ENCODE data around the gene ERAL1.
"Not testable (repeated sequence)": the region's sequence is repeated elsewhere in the genome, so short reads cannot be mapped to it uniquely, and the experiment has no call there.

ERAL1 gene

DNA sequence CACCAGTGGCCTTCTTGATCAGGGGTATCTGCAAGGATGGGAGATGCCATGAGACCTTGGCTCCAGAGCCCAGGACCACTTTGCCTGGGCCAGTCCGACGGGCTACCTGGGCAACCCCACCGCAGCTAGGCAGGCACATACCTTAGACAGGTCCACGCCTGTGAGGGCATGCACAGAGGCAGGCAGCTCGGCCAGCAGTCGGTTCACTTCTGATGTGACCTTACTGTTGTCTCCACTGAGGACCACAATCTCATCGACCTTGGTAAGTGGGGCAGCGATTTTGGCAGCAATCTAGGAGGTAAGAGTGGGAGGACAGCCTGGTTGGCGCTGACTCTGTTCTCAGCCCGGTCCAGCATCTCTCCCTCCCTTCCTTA lies 25.7 kb downstream of the ERAL1 start:
- no peak for DNase-seq

DNA sequence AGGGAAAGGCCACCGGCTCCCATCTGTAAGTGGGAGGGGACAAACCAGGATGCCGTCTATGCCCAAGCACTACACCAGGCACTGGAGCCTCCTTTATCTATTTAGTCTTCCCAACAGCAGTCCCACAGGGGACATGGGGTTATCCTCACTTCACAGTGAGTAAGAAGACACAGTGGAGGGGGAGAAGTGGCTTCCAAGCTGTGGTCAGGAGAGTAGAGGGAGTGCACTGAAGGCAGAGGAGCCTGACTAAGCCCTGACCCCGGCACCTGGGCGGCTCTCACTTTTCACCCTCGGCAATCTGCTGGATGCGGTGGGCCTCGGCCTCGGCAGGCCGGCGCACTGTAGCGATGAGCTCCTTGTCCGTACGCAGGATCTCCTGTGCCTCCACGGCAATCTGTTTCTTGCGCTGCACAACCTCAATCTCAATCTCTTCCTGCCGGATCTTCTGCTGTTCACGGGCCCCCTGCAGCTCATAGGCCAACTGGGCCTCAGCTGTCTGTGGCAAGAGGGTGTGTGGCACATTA lies 26.8 kb downstream of the ERAL1 start:
- DNase-seq = no peak

DNA sequence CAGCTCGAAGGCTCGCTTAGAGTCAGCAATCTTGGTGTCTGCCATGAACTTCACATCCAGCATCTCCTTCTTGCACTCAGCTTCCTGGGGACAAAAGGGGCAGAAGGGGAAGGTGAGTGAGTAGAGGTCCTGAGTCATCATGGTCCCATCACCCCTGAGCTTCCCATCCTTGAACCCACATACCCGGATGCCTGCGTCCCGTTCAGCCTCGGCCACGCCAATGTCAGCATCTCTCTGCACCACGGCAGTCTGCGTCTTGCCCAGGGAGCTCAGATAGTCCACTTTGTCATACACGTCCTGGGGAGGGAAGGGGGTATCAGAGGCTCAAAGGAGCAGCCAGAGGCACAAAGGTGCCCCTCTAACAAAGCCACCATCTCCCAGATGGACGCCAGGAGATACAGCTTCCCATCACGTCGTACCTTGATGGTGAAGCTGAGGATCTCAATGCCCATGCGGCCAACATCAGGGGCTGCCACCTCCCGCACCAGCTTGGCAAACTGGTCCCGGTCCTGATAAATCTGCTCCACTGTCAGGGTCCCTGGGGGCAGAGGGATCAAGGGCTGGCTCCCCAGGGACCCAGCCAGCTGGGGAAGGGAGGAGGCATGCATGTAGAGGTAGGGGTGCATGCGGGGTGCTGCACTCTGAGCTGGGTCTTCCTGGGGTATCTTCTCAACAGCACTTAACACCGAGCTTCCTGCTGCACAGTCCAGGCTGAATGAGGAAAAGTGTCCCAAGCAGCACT lies 27.5 kb downstream of the ERAL1 start:
- DNase-seq = no peak

DNA sequence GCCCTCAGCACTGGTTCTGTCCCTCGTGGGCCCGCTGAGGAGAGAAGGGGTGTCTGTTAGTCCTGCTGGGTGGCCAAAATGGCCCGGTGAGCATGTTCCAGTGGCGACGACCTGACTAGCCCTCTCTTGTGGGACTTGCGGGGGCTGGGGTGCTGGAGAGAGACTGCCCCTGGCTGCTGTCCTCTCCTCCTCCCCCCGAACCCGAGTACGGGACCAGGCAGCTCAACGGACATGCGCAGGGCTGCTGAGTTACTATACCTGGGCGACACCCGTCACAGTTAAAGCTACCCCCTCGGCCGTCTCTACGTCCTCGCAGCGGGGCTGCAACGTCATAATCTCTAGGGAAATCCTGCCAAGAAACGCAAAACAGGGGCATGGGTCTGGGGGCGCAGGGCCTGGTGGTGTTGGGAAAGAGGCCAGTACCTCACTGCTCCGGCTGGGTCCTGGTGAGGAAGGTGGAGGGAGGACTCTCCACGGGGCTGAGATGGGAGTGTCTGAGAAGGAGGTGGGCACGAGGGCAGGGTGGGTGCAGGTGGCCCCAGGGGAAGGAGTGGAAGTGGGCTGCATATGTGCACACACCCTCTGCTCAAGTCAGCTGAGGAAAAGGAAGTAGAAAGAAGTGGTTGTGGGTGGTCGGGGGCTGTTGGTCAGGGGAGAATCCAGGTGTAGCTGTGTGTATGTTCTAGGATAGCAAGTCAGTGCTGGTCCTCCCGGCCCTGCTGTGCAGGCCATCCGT lies 29.3 kb downstream of the ERAL1 start:
- no peak for DNase-seq

DNA sequence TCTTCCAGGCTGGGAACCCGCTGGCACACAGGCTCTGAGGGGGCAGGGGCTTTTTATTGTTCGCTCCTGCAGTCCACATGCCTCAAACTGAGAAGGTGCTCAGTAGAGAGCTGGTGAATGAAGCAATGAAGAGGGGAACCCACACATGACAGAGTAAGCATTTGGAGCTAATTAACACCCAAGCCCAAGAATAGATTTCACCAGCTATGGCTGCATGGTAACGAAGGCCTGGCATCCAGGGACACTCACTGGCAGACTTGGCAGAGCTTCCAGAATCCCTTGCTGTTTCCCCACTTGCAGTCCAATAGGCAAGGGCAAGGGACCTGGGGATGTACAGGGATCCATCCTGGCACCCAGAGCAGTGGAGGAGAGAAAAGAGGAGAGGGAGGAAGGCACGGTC lies 30.5 kb downstream of the ERAL1 start:
- DNase-seq = no peak

DNA sequence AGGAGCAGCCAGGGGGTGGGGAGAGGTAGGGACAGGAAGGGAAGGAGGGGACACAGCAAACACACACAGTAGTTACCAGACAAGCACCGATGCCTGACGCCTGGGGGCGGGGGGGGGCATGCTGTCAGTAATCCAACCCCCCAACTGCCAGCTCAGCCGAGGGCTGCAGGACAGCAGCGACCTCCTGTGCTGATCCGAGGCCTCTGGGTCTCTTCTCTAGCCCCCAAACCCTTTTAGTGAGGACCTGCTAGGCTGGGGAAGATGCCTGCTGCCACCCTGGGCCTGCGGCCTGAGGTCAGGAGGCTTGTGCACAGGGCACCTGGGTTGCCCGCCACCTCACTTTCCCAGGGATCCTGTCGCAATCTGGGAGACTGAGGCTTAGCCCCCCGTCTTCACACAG lies 31.1 kb downstream of the ERAL1 start:
- DNase-seq = no peak

DNA sequence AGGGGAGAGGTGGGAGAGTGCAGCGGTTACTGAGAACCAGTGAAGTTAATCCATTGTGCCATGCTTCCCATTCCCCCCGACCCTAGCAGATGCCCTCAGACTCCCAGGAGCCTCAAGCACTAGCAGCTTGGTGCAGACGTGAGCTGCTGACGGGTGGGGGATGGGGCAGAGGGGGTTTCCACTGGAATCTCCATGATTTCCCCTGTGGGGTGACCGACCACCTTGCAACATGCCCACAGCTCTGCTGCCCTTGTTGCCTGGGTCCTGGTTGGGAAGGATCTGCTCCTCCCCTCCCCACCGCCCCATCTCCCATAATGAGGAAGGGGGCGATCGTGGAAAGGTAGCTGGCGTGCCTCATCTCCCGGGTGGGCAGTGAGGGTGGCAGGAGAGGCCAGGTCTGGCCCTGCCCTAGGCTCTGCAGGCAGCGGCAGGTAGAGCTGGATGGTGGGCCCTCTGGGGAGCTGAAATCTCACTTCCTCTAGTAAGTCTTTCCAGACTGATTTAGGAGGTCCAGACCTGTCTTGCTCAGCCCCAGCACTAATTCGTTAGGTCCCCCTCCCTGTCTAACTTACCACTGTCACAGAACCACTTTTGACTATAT lies 33.2 kb downstream of the ERAL1 start:
- no peak for DNase-seq

DNA sequence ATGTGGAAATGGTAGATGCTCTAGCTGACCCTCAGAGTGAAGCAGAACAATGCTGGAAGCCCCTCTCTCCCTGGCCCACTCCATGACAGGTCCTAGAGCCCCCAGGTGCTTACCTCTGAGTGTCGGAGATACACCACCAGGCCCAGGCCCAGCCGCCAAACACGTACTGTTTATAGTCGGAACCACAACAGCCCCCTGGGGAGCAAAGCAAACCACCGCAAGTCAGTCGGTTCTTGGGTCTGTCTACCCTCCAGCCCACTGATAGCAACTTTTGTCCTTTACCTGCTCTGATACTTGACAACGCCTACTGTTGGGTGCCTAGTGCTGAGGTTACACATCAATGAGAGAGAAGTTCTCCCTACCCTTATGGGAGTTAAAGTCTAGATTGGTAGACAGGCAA lies 34.0 kb downstream of the ERAL1 start:
- no peak for DNase-seq

DNA sequence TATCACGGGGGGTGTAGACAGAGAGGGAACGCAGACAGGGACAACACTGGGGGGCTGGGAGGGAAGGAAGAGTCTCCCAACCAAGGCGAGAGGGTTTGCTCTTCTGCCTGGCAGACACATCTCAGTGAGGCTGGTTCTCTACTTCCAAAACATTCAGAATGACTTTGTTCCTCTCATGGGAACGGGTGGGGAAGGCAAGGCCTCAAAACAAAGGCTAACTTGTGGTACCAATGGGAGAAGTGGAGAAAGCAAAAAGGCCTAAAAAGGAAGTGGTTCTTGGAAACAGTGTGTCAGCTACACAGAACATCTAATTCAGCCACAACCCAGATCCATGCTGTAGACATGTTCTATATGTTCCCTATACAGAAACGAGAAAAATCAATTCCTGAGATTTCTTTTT lies 35.2 kb downstream of the ERAL1 start:
- DNase-seq = no peak

DNA sequence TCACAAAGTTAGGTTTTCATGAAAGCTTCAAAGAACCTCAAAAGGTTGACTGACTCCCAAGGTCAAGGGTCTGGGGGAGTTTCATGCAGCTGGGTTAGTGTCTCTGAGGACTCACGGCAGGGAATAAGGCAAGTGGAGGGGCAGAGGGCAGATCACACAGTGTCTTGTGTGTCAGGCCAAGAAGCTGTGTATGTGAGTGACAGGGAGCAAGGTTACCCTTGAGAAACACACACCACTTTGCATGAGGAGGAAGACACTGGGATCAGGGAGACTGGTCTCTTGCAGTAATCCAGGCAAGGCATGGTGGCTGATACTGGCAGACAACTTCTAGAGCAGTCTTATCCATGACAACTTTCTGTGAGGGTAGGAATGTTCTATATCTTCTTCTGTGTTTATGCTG lies 36.4 kb downstream of the ERAL1 start:
- DNase-seq = no peak

DNA sequence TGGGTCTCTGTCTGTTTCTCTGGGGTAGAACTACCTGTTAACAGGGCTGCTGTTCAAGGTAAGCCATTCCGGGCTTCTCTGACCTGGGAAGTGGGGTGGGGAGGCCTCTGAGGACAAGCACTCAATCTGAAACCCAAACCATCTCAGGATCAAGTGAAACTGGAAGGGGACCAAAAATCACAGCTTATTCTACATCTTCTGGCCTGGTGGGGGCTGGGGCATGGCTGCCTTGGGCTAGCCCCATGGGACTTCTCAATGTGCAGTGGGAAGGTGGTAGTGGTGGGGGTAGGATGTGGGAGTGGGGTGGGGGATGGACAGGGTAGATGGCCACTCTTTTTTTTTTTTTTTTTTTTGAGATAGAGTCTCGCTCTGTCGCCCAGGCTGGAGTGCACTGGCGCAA lies 37.2 kb downstream of the ERAL1 start:
- no peak for DNase-seq

DNA sequence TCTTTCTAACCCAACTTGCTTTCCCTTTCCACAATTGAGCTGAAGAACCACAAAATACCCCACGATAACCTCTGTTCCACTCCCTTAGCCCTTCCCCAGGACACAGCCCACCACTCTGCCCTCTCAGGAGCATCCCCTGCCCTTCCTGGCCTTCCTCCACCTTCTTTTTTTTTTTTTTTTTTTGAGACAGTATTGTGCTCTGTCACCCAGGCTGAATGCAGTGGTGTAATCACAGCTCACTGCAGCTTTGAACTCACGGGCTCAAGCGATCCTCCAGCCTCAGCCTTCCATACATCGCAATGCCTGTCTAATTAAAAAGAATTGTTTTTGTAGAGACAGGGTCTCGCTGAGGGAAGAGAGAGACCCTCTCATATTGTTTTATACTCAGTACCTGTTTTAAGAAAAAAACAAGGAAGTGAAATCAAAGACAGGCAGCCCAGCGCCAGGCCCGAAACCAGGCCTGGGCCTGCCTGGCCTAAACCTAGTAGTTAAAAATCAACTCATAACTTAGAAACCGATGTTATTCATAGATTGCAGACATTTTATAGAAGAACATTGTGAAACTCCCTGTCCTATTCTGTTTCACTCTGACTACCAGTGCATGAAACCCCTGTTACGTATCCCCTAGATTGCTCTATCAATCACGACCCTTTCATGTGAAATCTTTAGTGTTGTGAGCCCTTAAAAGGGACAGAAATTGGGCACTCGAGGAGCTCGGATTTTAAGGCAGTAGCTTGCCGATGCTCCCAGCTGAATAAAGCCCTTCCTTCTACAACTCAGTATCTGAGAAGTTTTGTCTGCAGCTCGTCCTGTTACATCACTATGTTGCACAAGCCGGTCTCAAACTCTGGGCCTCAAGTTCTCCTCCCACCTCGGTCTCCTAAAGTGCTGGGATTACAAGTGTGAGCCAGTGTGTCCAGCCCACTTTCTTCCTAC lies 38.7 kb downstream of the ERAL1 start:
- not testable (repeated sequence) for DNase-seq

DNA sequence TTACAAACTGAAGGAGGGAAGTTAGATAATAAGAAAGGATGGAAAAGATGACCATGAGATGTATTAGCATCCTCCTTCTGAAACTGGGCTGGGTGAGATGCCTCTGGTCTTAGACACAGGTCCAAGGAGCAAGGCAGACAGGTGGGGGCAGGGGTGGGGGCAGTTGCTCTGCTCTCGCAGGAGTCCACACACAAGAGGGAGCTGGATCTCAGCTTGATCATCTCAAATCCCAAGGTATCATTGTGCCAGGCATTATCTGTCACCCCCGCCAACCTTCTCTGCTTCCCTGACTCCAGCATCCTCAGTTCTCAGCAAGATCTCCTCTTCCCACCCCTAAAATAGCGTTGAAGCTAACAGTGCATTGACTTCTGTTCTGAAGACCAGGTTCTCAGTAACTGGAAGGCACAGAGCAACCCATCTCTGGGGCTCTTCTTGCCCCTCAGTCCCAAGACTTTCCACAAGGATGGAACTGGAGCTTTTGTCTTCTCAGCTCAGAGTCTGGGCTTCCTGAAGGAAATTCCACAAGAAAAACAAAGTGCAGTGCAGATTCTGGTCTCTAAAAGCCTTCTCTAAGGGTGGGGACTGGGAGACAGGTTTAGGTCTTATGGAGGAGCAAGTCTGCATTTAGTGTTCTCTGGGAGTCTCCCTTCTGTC lies 41.1 kb downstream of the ERAL1 start:
- DNase-seq = no peak

DNA sequence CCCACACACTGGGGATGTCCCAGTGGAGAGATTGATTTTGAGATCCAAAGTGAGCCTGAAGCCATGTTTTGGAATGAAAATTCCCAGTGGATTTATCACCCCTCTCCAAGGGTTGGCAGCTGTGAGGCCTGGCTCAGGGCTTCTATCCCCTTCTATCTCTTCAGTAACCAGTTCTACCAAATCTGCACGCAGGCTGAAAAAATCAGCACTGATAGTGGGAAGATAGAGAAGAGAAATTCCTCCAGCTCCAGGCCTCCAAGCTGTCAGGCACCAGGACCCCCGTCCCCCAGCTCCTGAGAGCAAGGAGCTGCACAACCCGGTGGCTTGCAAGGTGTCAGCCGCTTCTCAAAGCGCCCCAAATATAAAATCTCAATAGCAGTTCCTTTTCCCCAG lies 41.7 kb downstream of the ERAL1 start:
- DNase-seq = no peak

DNA sequence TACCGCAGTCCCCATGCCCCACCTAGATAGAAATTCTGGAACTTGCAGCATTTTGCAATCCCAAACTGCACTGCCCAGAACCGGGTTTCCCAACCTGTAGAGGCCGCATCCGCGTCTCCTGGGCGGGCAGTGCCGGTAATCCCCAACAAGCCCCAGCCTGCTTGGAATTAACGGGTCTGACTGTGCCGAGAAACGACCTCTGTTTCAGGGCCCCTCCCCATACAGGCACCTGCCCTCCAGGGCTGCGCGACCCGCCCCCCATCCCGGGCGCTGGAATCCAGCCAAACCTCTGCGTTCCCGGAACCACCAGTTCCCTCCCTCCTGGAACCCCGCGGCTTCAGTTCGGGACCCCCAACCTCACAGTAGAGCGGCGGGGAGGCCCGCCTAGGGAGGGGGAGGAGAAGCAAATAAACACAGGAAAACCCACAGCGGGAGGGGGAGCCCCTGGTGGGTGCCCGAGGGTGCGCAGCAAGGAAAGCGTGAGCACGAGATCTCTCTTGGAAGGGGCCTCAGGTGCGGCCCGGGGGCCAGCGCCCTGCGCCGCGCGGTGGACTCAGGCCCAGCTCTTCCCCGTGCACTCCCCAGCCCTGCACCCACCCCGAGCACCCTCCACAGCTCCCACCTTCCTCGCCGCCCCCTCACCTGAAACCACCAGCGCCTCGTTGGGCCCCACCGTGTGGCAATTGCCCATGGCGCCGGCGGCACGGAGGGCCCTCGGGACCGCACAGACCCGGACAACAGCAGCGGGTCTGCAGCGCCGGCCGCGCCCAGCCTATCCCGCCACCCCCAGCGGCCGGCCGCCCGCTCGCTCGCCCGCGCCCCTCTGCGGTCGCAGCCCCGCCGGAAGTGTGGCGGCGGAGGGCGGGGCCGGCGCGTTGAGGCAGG lies 42.3 kb downstream of the ERAL1 start, which contains the start of gene FLOT2:
TSS of gene FLOT2 (minus strand) at position 850 of the 885 bp plus-strand sequence. CDS start at position 691, 159 bp downstream.
- DNase-seq = peak; percentile 66

DNA sequence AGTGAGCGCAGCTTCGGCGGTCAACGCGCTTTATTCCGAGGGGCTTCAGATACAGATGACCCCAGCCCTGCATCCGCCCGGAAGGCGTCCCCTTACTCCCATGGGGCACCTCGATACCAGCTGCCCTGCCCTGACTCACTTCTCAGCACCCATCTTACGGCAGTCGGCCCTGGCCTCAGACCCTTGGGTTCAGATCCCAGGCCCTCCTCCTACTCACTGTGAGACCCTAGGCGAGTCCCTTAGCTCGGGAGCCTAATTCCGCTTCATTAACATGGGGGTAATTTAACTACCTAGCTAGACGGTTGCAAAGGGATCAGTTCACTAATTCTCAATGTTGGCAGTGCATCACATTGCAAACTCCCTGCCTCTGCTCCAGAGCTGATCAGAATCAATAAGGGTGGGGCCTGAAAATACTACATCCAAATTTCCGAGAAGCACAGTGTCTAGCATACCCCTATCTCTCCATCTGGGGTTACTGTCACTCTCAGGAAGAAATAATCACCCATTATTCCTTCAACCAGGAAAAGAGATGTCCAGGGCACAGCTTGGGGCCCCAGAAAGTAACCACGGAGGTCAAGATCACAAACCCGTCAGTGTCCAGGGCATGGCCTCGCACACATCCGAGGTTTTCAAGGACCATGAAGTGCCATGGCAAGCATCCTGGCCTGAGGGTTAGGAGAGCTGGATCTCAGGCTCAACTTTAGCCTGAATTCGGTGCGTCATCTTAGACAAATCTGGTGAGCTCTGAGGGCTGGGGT lies 43.1 kb downstream of the ERAL1 start:
- peak; percentile 37 for DNase-seq

DNA sequence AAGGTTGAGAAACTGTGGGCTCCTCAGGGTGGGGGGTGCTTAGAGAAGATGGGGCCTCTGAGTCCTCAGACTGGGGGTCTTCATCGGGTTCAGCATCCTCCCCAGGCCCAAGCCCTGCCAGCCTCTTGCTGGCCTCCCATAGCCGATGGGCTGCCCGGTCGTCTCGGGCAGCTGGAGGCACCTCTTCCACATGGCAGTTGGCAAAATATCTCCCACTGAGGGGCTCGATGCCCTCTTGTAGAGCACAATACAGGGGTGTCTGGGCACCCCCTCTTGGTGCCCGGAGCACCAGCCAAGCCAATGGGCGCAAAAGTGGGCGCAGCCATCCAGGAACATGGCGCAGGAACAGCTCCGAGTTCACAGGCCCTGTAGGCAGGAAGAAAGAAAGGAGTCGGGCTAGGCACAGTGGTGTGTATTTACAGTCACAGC lies 43.7 kb downstream of the ERAL1 start:
- no peak for DNase-seq

DNA sequence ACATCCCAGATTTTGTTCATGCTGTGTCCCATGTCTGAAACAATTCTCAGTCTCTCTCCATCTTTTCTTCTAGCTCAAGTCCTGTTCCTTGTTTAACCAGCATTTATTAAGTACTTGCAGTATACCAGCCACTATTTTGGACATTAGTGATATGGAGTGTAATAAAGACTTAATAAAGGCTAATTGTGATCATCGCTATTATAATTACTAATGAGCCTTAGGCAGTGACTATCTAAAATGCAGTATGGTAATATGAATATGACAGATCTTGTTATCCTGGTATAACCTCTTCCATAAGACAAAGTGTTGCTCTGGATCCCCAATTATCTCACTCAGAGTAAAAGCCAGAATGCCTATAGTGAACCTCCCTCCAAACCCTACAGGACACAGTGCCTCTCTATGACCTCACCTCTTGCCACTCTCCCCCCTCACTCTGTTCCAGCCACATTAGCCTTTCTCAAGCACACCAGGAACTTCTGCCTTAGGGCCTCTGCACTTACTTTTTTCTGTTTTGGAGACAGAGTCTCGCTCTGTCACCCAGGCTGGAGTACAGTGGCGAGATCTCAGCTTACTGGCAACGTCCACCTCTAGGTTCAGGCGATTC lies 44.5 kb downstream of the ERAL1 start:
- no peak for DNase-seq

DNA sequence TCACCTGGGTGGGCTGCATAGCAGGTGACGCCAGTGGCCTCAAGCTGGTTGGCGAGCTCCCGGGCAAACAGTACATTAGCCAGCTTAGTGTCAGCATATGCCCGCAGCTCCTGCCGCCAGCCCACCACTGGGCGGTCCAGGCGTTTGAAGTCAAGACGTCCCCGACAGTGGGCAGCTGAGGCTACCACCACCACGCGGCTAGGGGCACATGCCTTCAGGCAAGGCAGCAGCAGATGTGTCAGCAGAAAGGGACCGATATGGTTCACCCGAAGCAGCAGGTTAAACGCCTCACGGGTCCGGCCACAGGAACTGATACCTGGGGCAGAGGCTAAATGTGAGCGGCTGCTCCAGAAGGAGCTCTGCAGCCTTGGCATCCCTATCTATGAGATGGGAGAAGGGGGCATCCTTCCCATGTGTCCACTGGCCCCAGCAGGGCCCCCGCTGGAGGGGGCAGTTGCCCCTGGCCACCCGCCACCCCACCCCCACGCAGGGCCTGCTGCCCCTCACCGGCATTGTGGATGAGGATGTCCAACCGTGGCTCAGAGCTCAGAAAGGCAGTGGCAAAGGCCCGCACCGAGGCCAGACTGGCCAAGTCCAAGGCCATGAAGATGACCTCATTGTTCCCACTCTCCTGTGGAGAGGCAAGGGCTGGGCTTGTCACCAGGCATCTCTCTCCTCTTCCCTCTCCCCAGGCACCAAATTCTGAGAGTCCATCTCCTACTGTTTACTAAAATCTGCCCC lies 46.3 kb downstream of the ERAL1 start:
- no peak for DNase-seq
